Anterior cingulate cortex (tissue), 58 donors: Measurements from ENCODE around the gene HNRNPA3.

Experiments used
- DNase-seq, 58 donors: peaks; one replicate each; lab custom pipeline; 2025; lab: John Stamatoyannopoulos, UW

Gene HNRNPA3

GRCh38 chr2:177268187-177268871 lies 55.7 kb downstream of the HNRNPA3 start:
- DNase-seq = no peak

GRCh38 chr2:177268901-177269300 lies 56.3 kb downstream of the HNRNPA3 start:
- no peak for DNase-seq

- DNase-seq = no peak
Measured at GRCh38 chr2:177270531-177270930, 57.9 kb downstream of the HNRNPA3 start.

- DNase-seq = no peak
Measured at GRCh38 chr2:177271981-177272666, 59.5 kb downstream of the HNRNPA3 start.

- DNase-seq = no peak
Measured at GRCh38 chr2:177272765-177273164, 60.2 kb downstream of the HNRNPA3 start.

GRCh38 chr2:177273408-177273807 lies 60.8 kb downstream of the HNRNPA3 start:
- DNase-seq = no peak
